Cardiac fibroblast (primary cell): Measurements from ENCODE around the gene POLR1C.
"Not testable (repeated sequence)": the region's sequence is repeated elsewhere in the genome, so short reads cannot be mapped to it uniquely, and the experiment has no call there.

ENCODE experiments used
- DNase-seq, 2 donors: peaks; one replicate each; pipeline versions ENCODE4 v3.0.0 to v3.0.0-alpha.2; 2010; ENCODE audit warnings: low read depth in 2 of 2
- H3K4me3 ChIP-seq, 2 donors: replicated peaks in 1 of 2; 1 replicate in 1 of 2; 2 replicates in 1 of 2; pipeline ENCODE4 v1.5.1; 2011; ENCODE audit warnings: low read depth in 2 of 2, low read length in 2 of 2, mild to moderate bottlenecking in 2 of 2, moderate library complexity in 1 of 2
- TF ChIP-seq, protein P1 (sequence below): IDR thresholded peaks from one replicate; pipeline ENCODE4 v1.5.1; 2011; ENCODE audit warnings: low read depth, mild to moderate bottlenecking, low read length, inconsistent platforms

POLR1C gene

DNA sequence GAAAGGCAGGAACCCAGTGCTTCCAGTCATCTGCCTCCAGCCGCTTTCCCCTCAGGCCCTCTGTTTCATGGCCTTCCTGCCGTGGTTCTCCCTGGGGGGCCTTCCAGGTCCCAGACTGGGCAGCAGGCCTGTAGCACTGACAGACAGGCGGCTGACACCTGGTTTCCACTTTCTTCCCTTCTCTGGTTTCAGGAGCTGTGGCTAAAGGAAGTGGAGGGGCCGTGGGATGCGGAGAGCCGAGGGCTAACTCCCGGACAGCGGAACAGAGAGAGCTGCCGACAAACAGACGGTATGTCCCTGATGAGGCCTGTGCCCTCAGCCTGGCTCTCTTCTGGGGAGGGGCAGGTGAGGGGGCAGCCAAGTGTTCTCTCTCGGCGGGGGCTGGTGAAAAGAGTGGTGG, 19.2 kb upstream of the POLR1C start:
- no peak for DNase-seq
- TF ChIP-seq, protein P1, sequence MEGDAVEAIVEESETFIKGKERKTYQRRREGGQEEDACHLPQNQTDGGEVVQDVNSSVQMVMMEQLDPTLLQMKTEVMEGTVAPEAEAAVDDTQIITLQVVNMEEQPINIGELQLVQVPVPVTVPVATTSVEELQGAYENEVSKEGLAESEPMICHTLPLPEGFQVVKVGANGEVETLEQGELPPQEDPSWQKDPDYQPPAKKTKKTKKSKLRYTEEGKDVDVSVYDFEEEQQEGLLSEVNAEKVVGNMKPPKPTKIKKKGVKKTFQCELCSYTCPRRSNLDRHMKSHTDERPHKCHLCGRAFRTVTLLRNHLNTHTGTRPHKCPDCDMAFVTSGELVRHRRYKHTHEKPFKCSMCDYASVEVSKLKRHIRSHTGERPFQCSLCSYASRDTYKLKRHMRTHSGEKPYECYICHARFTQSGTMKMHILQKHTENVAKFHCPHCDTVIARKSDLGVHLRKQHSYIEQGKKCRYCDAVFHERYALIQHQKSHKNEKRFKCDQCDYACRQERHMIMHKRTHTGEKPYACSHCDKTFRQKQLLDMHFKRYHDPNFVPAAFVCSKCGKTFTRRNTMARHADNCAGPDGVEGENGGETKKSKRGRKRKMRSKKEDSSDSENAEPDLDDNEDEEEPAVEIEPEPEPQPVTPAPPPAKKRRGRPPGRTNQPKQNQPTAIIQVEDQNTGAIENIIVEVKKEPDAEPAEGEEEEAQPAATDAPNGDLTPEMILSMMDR, result no peak
- H3K4me3 ChIP-seq, result no peak overlapping the region

DNA sequence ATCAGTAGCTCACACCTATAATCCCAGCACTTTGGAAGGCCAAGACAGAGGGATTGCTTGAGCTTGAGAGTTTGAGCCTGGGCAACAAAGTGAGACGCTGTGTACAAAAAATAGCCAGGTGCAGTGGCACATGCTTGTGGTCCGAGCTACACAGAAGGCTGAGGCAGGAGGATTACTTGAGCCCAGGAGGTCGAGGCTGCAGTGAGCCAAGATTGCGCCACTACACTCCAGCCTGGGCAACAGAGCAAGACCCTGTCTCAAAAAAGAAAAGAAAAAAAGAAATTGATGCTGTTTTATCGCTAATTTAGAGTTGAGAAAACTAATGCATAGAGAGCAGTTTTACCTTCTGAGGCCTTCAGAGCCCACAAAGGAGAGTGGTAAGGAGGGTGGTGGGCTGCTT, 18.6 kb upstream of the POLR1C start:
- not testable (repeated sequence) for H3K4me3 ChIP-seq, DNase-seq

DNA sequence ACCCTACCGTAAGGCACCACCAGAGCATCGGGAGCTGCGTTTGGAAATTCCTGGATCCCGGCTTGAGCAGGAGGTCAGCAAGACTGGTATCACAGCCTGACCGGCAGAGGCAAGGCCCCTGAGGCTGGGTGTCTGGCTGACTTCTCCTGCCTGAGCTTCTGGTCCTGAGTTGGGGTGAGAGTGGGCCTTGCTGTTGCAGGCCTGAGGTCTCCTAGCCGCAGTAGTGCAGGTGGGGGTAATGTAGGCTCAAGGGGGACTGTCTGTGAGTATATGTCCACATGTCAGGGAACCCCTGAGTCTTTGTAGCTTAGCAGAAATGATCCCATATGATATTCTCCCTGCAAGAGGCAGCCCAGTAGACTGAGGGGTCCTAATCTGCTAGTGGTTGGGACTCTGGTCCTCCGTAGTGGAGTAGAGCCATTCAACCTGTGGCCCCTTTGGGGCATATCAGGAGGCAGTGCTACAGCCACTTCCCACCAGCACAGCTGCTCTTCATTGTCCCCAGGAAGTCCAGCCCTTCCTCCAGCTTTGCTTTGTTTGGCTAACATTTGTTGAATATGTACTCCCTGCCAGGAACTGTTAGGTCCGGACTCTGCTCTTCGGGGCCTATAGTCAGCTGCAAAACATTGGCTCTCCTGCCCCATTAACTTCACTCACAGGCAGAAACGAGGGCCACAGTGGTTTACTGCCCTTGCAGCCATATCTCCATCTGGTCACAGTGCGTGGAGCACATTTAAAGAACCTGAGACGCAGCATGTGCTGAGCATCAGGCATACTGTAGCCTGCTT, 17.7 kb upstream of the POLR1C start:
- no peak for DNase-seq
- no peak overlapping the region for H3K4me3 ChIP-seq
- TF ChIP-seq, protein P1, result no peak

DNA sequence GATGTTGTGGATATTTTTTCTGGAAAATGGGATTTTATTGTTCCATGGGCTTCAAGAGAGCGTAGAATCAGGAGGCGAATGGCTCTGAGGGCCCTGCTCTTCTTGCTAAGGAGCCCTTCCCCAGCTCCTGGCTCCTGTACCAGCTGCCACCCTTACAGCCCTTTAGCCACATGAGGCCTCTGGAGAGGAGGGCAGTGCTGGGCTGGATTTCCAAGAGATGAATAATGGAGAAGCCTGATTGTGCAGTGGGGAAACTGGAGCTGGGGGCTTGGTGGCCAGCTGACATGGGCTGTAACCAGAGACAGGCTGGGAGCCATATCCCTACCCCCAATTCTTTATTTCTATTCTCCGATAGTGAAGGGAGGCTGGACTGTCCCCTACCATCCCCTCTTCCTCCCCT, 16.0 kb upstream of the POLR1C start:
- TF ChIP-seq, protein P1, result no peak
- no peak overlapping the region for H3K4me3 ChIP-seq
- no peak for DNase-seq

DNA sequence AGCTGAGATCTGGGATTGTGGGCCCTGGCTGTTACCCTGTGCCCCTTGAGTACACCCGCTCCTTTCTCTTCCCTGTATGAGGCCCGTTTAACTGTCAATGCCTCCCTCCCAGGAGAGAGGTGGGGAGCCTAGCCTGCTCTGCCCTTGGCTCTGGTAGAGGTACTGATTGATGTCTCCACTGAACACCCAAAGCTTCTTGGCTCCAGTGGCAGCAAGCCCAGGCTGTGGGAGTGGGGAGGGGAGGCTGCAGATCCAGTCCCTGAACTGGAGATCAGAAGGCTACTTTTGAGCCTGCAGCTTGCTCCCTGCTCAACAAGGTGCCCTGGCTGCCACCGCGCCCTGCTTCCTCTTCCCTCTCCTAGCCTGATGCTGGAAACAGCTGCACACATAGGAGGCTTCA, 14.2 kb upstream of the POLR1C start:
- no peak overlapping the region for H3K4me3 ChIP-seq
- TF ChIP-seq, protein P1, result no peak
- DNase-seq, result no peak

DNA sequence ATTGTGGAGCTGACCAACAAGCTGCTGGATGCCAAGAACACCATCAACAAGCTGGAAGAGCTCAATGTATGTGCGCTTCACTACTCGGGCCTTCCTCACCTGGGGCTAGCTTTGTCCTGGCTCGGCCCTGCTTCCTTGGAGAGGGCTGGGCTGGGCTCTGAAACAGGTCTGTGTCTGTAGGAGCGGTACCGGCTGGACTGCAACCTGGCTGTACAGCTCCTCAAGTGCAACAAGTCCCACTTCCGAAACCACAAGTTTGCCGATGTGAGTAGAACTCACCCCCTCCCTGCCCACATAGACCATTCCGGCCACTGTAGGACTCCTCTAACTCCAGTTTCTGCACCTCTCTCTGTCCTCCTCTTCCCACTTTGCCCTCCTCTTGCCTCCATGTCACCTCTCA, 13.4 kb upstream of the POLR1C start:
- TF ChIP-seq, protein P1, result no peak
- no peak overlapping the region for H3K4me3 ChIP-seq
- no peak for DNase-seq

DNA sequence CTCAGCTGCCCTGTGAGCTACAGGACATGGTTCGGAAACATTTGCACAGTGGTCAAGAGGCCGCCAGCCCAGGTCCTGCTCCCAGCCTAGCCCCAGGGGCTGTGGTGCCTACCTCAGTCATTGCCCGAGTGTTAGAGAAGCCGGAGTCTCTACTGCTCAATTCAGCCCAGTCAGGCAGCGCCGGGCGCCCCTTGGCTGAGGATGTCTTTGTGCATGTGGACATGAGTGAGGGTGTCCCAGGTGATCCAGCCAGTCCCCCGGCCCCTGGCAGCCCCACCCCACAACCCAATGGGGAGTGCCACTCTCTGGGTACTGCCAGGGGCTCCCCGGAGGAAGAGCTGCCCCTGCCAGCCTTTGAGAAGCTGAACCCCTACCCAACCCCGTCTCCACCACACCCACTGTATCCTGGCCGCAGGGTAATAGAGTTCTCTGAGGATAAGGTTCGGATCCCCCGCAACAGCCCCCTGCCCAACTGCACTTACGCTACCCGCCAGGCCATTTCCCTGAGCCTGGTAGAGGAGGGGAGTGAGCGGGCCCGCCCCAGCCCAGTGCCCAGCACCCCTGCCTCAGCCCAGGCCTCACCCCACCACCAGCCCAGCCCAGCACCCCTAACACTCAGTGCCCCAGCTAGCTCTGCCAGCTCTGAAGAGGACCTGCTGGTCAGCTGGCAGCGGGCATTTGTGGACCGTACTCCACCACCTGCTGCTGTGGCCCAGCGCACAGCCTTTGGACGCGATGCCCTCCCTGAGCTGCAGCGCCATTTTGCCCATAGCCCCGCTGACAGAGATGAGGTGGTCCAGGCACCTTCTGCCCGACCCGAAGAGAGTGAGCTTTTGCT, 11.9 kb upstream of the POLR1C start:
- TF ChIP-seq, protein P1, result no peak
- H3K4me3 ChIP-seq, result no peak overlapping the region
- no peak for DNase-seq
